Liver (tissue), 3 donors: ENCODE results near the gene KCNMA1.

Source experiments
- ATF3 ChIP-seq: IDR thresholded peaks from 2 replicates; pipeline ENCODE4 v1.6.1; 2016; ENCODE audit warnings: antibody characterized with exemption
- CTCF ChIP-seq: fragments of 150-350 bp; IDR thresholded peaks from 2 replicates; pipeline ENCODE4 v1.5.1; 2017; ENCODE audit warnings: improper control_type of control experiment, low read depth, low read length; ENCODE audit not compliant: missing input control
- MAX ChIP-seq: IDR thresholded peaks from 2 replicates; pipeline ENCODE4 v1.6.1; 2016; ENCODE audit warnings: antibody characterized with exemption
- TAF1 ChIP-seq: conservative IDR thresholded peaks from 2 replicates; pipeline ENCODE4 v1.6.1; 2016; ENCODE audit warnings: antibody characterized with exemption, mild to moderate bottlenecking
- donor health status: healthy.
- donor health status: healthy.

DNA sequence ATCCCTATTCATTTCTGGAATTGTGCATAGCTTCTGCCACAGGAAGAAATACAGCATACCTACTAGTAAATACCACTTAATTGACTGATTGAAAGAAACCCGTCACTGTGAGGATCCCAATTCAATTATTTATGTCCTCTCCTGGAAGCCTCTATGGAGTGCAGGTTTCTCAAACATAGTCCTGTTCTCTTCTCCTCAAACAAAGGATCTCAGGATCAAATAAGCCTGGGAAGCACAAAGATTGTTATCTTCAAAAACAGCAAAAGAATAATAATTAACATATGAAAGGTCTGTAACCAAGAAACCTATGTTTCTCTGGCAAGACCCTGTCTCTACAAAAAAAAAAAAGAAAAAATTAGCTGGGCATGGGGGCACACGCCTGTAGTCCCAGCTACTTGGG, 127.3 kb downstream of the KCNMA1 start:
- TF ChIP-seq CTCF, result no peak
- TF ChIP-seq TAF1, result no peak
- no peak for TF ChIP-seq ATF3
- no peak for TF ChIP-seq MAX
